ENCODE measurements around the gene RP2.

The RP2 gene

GRCh38 chrX:46927718-46928117, 90.9 kb downstream of the RP2 start:
- no peak for DNase-seq

GRCh38 chrX:46929439-46930261, 92.8 kb downstream of the RP2 start:
- DNase-seq: no peak
